Measurements from ENCODE around the gene IL11. TPM values are rescaled to one million over a fixed set of nuclear protein-coding genes. Genes with fewer than 3 reads are reported as not detected.

The IL11 gene
- total RNA-seq, 1 experiment from 2014 or later, result not detected

GRCh38 chr19:55377356-55378131, 7.3 kb upstream of the IL11 start:
- no peak for DNase-seq (ENCODE audit: low read depth)
- in situ Hi-C loops (cut with HindIII; ENCODE audit: low pct_unique_long_range_greater_than_20kb, low sequenced_read_pairs), result no loop called here

- in situ Hi-C loops (cut with HindIII; ENCODE audit: low pct_unique_long_range_greater_than_20kb, low sequenced_read_pairs), result no loop called here
- no peak for DNase-seq (ENCODE audit: low read depth)
These were observed 6.1 kb upstream of the IL11 start, which contains the start of gene TMEM190 for GRCh38 chr19:55376241-55376933. Gene TMEM190, plus strand, starts transcription at chr19:55376826. Its CDS starts 28 bp downstream, at chr19:55376854.

- in situ Hi-C loops (cut with HindIII; ENCODE audit: low pct_unique_long_range_greater_than_20kb, low sequenced_read_pairs), result no loop called here
- no peak for DNase-seq (ENCODE audit: low read depth)
These were observed 3.9 kb upstream of the IL11 start for GRCh38 chr19:55373993-55374757.

- in situ Hi-C loops (cut with HindIII; ENCODE audit: low pct_unique_long_range_greater_than_20kb, low sequenced_read_pairs), result no loop called here
- no peak for DNase-seq (ENCODE audit: low read depth)
These were observed 3.2 kb upstream of the IL11 start for GRCh38 chr19:55373306-55373992.

GRCh38 chr19:55372316-55373081, 2.2 kb upstream of the IL11 start:
- in situ Hi-C loops (cut with HindIII; ENCODE audit: low pct_unique_long_range_greater_than_20kb, low sequenced_read_pairs), result no loop called here

GRCh38 chr19:55369653-55370304, 484 bp downstream of the IL11 start:
- peak; percentile 50 for DNase-seq (ENCODE audit: low read depth)
- in situ Hi-C loops (cut with HindIII; ENCODE audit: low pct_unique_long_range_greater_than_20kb, low sequenced_read_pairs), result no loop called here

More at GRCh38 chr19:55372316-55373081, 2.2 kb upstream of the IL11 start:
- no peak for DNase-seq (ENCODE audit: low read depth)

- DNase-seq (ENCODE audit: low read depth), result no peak
These were observed 1.3 kb downstream of the IL11 start for GRCh38 chr19:55368701-55369563.

GRCh38 chr19:55368106-55368505, 2.2 kb downstream of the IL11 start:
- no peak for DNase-seq (ENCODE audit: low read depth)

More at GRCh38 chr19:55368701-55369563, 1.3 kb downstream of the IL11 start:
- in situ Hi-C loops (cut with HindIII; ENCODE audit: low pct_unique_long_range_greater_than_20kb, low sequenced_read_pairs), result no loop called here

GRCh38 chr19:55366790-55367189, 3.5 kb downstream of the IL11 start:
- no peak for DNase-seq (ENCODE audit: low read depth)
- in situ Hi-C loops (cut with HindIII; ENCODE audit: low pct_unique_long_range_greater_than_20kb, low sequenced_read_pairs), result no loop called here

More at GRCh38 chr19:55368106-55368505, 2.2 kb downstream of the IL11 start:
- in situ Hi-C loops (cut with HindIII; ENCODE audit: low pct_unique_long_range_greater_than_20kb, low sequenced_read_pairs), result no loop called here

- in situ Hi-C loops (cut with HindIII; ENCODE audit: low pct_unique_long_range_greater_than_20kb, low sequenced_read_pairs), result no loop called here
- DNase-seq (ENCODE audit: low read depth), result no peak
These were observed 4.3 kb downstream of the IL11 start for GRCh38 chr19:55365964-55366363.

- DNase-seq (ENCODE audit: low read depth), result no peak
- in situ Hi-C loops (cut with HindIII; ENCODE audit: low pct_unique_long_range_greater_than_20kb, low sequenced_read_pairs), result no loop called here
These were observed 5.0 kb downstream of the IL11 start for GRCh38 chr19:55365245-55365644.

GRCh38 chr19:55362990-55363716, 7.1 kb downstream of the IL11 start, which contains the start of gene GARIN5B:
Gene GARIN5B, minus strand, starts transcription at chr19:55363260. Its CDS starts 194 bp downstream, at chr19:55363066.
- DNase-seq (ENCODE audit: low read depth), result no peak
- in situ Hi-C loops (cut with HindIII; ENCODE audit: low pct_unique_long_range_greater_than_20kb, low sequenced_read_pairs), result no loop called here

GRCh38 chr19:55362174-55362989, 7.9 kb downstream of the IL11 start:
- in situ Hi-C loops (cut with HindIII; ENCODE audit: low pct_unique_long_range_greater_than_20kb, low sequenced_read_pairs), result no loop called here
- no peak for DNase-seq (ENCODE audit: low read depth)

- in situ Hi-C loops (cut with HindIII; ENCODE audit: low pct_unique_long_range_greater_than_20kb, low sequenced_read_pairs), result no loop called here
- no peak for DNase-seq (ENCODE audit: low read depth)
These were observed 9.4 kb downstream of the IL11 start for GRCh38 chr19:55360902-55361301.
